ENCODE measurements around the gene CACNG7. TPM values are rescaled to one million over a fixed set of nuclear protein-coding genes. Genes with fewer than 3 reads are reported as not detected.

Gene CACNG7
- total and polyA plus RNA-seq, 4 donors = not detected

DNA sequence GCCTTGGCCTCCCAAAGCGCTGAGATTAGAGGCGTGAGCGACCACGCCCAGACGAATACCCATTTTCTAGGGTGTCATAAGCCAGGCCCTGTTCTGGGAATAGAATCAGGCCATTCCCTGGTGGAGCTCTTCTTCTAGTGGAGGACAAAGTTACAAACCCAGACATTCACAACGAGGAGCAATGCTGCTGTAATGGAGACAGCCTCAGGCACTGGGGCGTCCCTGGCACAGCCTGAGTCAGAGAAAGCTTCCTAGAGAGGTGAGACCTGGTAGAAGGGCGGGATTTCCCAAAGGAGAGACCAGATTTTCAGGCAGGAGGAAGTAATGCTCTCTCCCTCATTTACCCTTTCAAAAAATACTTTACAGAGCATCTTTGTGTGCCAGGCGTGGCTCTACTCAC is 14.4 kb upstream of the CACNG7 start:
- no peak overlapping the region for H3K9ac ChIP-seq (ENCODE audit: insufficient read depth in 1 of 2, low read length in 2 of 2)
- DNase-seq (no peak), ATAC-seq (ENCODE audit: insufficient read depth, low FRiP score) (no peak)
- TF ChIP-seq, protein P1, sequence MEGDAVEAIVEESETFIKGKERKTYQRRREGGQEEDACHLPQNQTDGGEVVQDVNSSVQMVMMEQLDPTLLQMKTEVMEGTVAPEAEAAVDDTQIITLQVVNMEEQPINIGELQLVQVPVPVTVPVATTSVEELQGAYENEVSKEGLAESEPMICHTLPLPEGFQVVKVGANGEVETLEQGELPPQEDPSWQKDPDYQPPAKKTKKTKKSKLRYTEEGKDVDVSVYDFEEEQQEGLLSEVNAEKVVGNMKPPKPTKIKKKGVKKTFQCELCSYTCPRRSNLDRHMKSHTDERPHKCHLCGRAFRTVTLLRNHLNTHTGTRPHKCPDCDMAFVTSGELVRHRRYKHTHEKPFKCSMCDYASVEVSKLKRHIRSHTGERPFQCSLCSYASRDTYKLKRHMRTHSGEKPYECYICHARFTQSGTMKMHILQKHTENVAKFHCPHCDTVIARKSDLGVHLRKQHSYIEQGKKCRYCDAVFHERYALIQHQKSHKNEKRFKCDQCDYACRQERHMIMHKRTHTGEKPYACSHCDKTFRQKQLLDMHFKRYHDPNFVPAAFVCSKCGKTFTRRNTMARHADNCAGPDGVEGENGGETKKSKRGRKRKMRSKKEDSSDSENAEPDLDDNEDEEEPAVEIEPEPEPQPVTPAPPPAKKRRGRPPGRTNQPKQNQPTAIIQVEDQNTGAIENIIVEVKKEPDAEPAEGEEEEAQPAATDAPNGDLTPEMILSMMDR (IDR thresholded peaks at IDR 0.05; ENCODE audit: control extremely low read depth, extremely low read depth) = no peak
- H3K27me3 ChIP-seq (ENCODE audit: control insufficient read depth in 3 of 3, insufficient read depth in 3 of 3, low read length in 2 of 3) = peaks cover 3 to 25% (median 7%) of the 10 kb centered on the region in 3 donors
- H3K27ac ChIP-seq (ENCODE audit: low read depth in 1 of 2, low read length in 1 of 2) = no peak overlapping the region
- H3K4me3 ChIP-seq = no peak overlapping the region
- H3K9me3 ChIP-seq (ENCODE audit: control insufficient read depth in 4 of 4, insufficient read depth in 3 of 4, low read length in 3 of 4) = peaks cover 0 to 5% (median 0%) of the 10 kb centered on the region in 4 donors
- WGBS, 2 donors = 78 to 85% methylated on average over 9 of the region's 9 CpGs
- H3K36me3 ChIP-seq (ENCODE audit: control insufficient read depth in 4 of 4, insufficient read depth in 4 of 4, low read length in 4 of 4) = no peaks in the 10 kb centered on the region
- H3K4me1 ChIP-seq (ENCODE audit: control insufficient read depth in 5 of 5, insufficient read depth in 5 of 5, low read length in 5 of 5) = peaks cover 0 to 3% (median 0%) of the 10 kb centered on the region in 5 donors

DNA sequence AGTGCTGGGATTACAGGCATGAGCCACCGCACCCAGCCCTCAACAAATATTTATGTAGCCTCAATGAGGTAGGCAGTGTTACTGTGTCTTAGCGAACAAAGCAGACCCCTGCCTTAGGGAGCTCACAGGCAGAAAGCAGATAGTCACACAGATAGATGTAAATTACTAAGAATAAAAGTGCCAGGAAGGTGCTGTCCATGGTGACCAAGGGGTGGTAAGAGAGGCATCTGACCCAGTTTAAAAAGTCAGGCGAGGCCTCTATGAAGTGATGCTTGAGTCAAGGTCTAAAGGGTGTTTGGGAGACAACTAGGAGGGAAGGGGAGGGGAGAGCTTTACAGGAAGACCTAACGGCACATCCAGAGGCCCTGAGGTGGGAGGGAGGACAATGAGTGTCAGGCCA is 12.4 kb upstream of the CACNG7 start:
- Histone ChIP-seq H3K9me3 (ENCODE audit: control insufficient read depth in 4 of 4, insufficient read depth in 3 of 4, low read length in 3 of 4) (peaks cover 0 to 5% (median 0%) of the 10 kb centered on the region in 4 donors), H3K36me3 (ENCODE audit: control insufficient read depth in 4 of 4, insufficient read depth in 4 of 4, low read length in 4 of 4) (no peaks in the 10 kb centered on the region), H3K9ac (ENCODE audit: insufficient read depth in 1 of 2, low read length in 2 of 2) (no peak overlapping the region), H3K4me3 (no peak overlapping the region), H3K27me3 (ENCODE audit: control insufficient read depth in 3 of 3, insufficient read depth in 3 of 3, low read length in 2 of 3) (peaks cover 3 to 25% (median 7%) of the 10 kb centered on the region in 3 donors), H3K4me1 (ENCODE audit: control insufficient read depth in 5 of 5, insufficient read depth in 5 of 5, low read length in 5 of 5) (peaks cover 0 to 3% (median 0%) of the 10 kb centered on the region in 5 donors), H3K27ac (ENCODE audit: low read depth in 1 of 2, low read length in 1 of 2) (no peak overlapping the region)
- TF ChIP-seq, protein P1 (IDR thresholded peaks at IDR 0.05; ENCODE audit: control extremely low read depth, extremely low read depth) = no peak
- WGBS, 2 donors = 48 to 54% methylated on average over 4 of the region's 4 CpGs
- DNase-seq (no peak), ATAC-seq (ENCODE audit: insufficient read depth, low FRiP score) (no peak)

GRCh38 chr19:53897459-53897858 is 11.6 kb upstream of the CACNG7 start:
- Histone ChIP-seq H3K4me1 (ENCODE audit: control insufficient read depth in 5 of 5, insufficient read depth in 5 of 5, low read length in 5 of 5) (peaks cover 0 to 3% (median 0%) of the 10 kb centered on the region in 5 donors), H3K4me3 (no peak overlapping the region), H3K9me3 (ENCODE audit: control insufficient read depth in 4 of 4, insufficient read depth in 3 of 4, low read length in 3 of 4) (peaks cover 0 to 5% (median 0%) of the 10 kb centered on the region in 4 donors), H3K27ac (ENCODE audit: low read depth in 1 of 2, low read length in 1 of 2) (no peak overlapping the region), H3K27me3 (ENCODE audit: control insufficient read depth in 3 of 3, insufficient read depth in 3 of 3, low read length in 2 of 3) (peaks cover 3 to 25% (median 7%) of the 10 kb centered on the region in 3 donors), H3K9ac (ENCODE audit: insufficient read depth in 1 of 2, low read length in 2 of 2) (no peak overlapping the region), H3K36me3 (ENCODE audit: control insufficient read depth in 4 of 4, insufficient read depth in 4 of 4, low read length in 4 of 4) (no peaks in the 10 kb centered on the region)
- WGBS, 2 donors = 62% methylated on average over 4 of the region's 4 CpGs
- ATAC-seq (ENCODE audit: insufficient read depth, low FRiP score) (no peak), DNase-seq (no peak)
- TF ChIP-seq, protein P1 (IDR thresholded peaks at IDR 0.05; ENCODE audit: control extremely low read depth, extremely low read depth) = no peak

DNA sequence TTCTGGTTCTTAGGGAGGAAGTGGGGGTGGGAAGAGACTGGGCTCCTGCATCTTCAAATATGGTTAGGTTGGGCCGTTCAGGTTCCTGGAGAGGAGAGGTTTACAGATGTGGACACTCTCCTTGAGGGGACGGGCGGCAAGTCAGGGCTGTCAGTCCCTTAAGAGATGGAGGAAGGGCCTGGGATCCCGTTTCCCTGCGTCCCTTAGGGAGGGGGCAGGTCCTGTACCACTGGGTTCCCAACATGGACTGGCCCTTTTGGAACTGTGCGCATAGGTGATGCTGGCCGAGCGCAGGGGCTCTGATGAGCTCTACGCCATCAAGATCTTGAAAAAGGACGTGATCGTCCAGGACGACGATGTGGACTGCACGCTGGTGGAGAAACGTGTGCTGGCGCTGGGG is 10.9 kb upstream of the CACNG7 start:
- no peak overlapping the region for H3K4me3 ChIP-seq
- WGBS, 2 donors = 6 to 9% methylated on average over 16 of the region's 16 CpGs
- H3K27me3 ChIP-seq (ENCODE audit: control insufficient read depth in 3 of 3, insufficient read depth in 3 of 3, low read length in 2 of 3) = peaks cover 3 to 23% (median 7%) of the 10 kb centered on the region in 3 donors
- ATAC-seq (ENCODE audit: insufficient read depth, low FRiP score) (no peak), DNase-seq (no peak)
- H3K36me3 ChIP-seq (ENCODE audit: control insufficient read depth in 4 of 4, insufficient read depth in 4 of 4, low read length in 4 of 4) = no peaks in the 10 kb centered on the region
- TF ChIP-seq, protein P1 (IDR thresholded peaks at IDR 0.05; ENCODE audit: control extremely low read depth, extremely low read depth) = no peak
- H3K9me3 ChIP-seq (ENCODE audit: control insufficient read depth in 4 of 4, insufficient read depth in 3 of 4, low read length in 3 of 4) = peaks cover 0 to 5% (median 0%) of the 10 kb centered on the region in 4 donors
- no peak overlapping the region for H3K9ac ChIP-seq (ENCODE audit: insufficient read depth in 1 of 2, low read length in 2 of 2)
- H3K27ac ChIP-seq (ENCODE audit: low read depth in 1 of 2, low read length in 1 of 2) = no peak overlapping the region
- H3K4me1 ChIP-seq (ENCODE audit: control insufficient read depth in 5 of 5, insufficient read depth in 5 of 5, low read length in 5 of 5) = peaks cover 0 to 3% (median 0%) of the 10 kb centered on the region in 5 donors

All from lung (tissue), 12 donors.